K562 (cell line): ENCODE results near the gene SYT7. TPM values are rescaled to one million over a fixed set of nuclear protein-coding genes. Genes with fewer than 3 reads are reported as not detected.

Experiments used
- ATAC-seq: fragments of 200-7000 bp; cut with Tn5 transposase; 3 replicates; pipeline ENCODE4 v1.9.1; 2020; ENCODE audit warnings: moderate library complexity
- Bru-seq: library from RNA; stranded (reverse); fragments of 400-500 nt; gene quantifications from one replicate; lab custom pipeline; 2021; lab: Mats Ljungman, UMichigan
- BruChase-seq, 2 experiments: library from RNA; stranded (reverse); fragments of 400-500 nt; gene quantifications; one replicate each; lab custom pipeline; 2021; lab: Mats Ljungman, UMichigan
- BruUV-seq: library from RNA; stranded (reverse); fragments of 400-500 nt; replicated peaks from 2 replicates; lab custom pipeline; 2021; lab: Mats Ljungman, UMichigan
- CTCF ChIA-PET: fragments of 300-600 bp; formaldehyde crosslinking; extraction: SDS; loops from one replicate; lab custom pipeline; 2021; ENCODE audit warnings: low intra/inter-chr PET ratio; lab: Yijun Ruan, JAX
- POLR2A ChIA-PET: fragments of 300-600, 350-650 bp; sonication (Branson Sonifier 250); formaldehyde crosslinking; extraction: SDS; loops from one replicate; lab custom pipeline; 2021; ENCODE audit warnings: antibody characterized with exemption, inconsistent platforms; lab: Yijun Ruan, JAX
- DNase-seq, 4 experiments: peaks; one replicate each; pipeline versions ENCODE4 v3.0.0 to v3.0.0-alpha.2; 2011 to 2018; ENCODE audit warnings: low spot score in 3 of 4, mixed read lengths in 3 of 4; ENCODE audit errors: extremely low read depth in 1 of 4
- FAIRE-seq: peaks from 2 replicates; lab custom pipeline; 2011; peaks lifted over from hg19 to GRCh38; lab: Jason Lieb, UNC
- H2AFZ ChIP-seq: 2 replicates; pipeline ENCODE4 v1.6.0; 2011; ENCODE audit warnings: low read depth, low read length, control low read depth, inconsistent platforms
- H3K27ac ChIP-seq: fragments of 200-600 bp; 3 replicates; pipeline ENCODE4 v1.8.0; 2011; ENCODE audit warnings: low read depth, mild to moderate bottlenecking, control low read depth, inconsistent platforms, low read length, moderate library complexity, mixed read lengths; ENCODE audit errors: extremely low read depth
- H3K27me3 ChIP-seq, 2 experiments: fragments of 300-600 bp in 1 of 2; 2 replicates in 1 of 2; 3 replicates in 1 of 2; pipeline versions ENCODE4 v1.6.0 to v1.8.0; 2011; ENCODE audit warnings: inconsistent platforms in 2 of 2, low read length in 2 of 2, mild to moderate bottlenecking in 1 of 2, mixed read lengths in 1 of 2, moderate library complexity in 1 of 2; ENCODE audit not compliant: control insufficient read depth in 2 of 2, insufficient read depth in 2 of 2
- H3K36me3 ChIP-seq: fragments of 300-600 bp; 3 replicates; pipeline ENCODE4 v1.8.0; 2011; ENCODE audit warnings: mild to moderate bottlenecking, low read length, inconsistent platforms; ENCODE audit not compliant: control insufficient read depth, insufficient read depth
- H3K4me1 ChIP-seq, 2 experiments: fragments of 200-600 bp in 1 of 2; replicated peaks in 1 of 2; 2 replicates in 1 of 2; 3 replicates in 1 of 2; pipeline versions ENCODE4 v1.5.1 to v1.8.0; 2011; ENCODE audit warnings: inconsistent platforms in 2 of 2, low read length in 2 of 2, mild to moderate bottlenecking in 1 of 2, mixed read lengths in 1 of 2, moderate library complexity in 1 of 2; ENCODE audit not compliant: control insufficient read depth in 2 of 2, insufficient read depth in 2 of 2
- H3K4me2 ChIP-seq: 2 replicates; pipeline ENCODE4 v1.6.1; 2011; ENCODE audit warnings: low read length, control low read depth, inconsistent platforms, mixed read lengths; ENCODE audit not compliant: insufficient read depth
- H3K4me3 ChIP-seq: fragments of 200-600 bp; sonication (generic), shearing (Covaris generic); 2 replicates; pipeline ENCODE4 v1.5.1; 2016; ENCODE audit warnings: control low read depth, inconsistent platforms
- H3K79me2 ChIP-seq: fragments of 200-600 bp; 3 replicates; pipeline ENCODE4 v1.8.0; 2011; ENCODE audit warnings: low read length, inconsistent platforms; ENCODE audit not compliant: control insufficient read depth, insufficient read depth
- H3K9ac ChIP-seq, 2 experiments: 2 replicates each; pipeline versions ENCODE4 v1.6.0 to v1.6.1; 2011; ENCODE audit warnings: low read depth in 2 of 2, low read length in 2 of 2, control low read depth in 1 of 2, inconsistent platforms in 1 of 2, mild to moderate bottlenecking in 1 of 2, mixed read lengths in 1 of 2; ENCODE audit not compliant: insufficient read depth in 1 of 2
- H3K9me1 ChIP-seq: one replicate; pipeline ENCODE4 v1.6.0; 2011; ENCODE audit warnings: inconsistent platforms, mild to moderate bottlenecking, low read length, moderate library complexity; ENCODE audit not compliant: control insufficient read depth, insufficient read depth
- H3K9me3 ChIP-seq: replicated peaks from 2 replicates; pipeline ENCODE4 v1.5.1; 2011; ENCODE audit warnings: low read depth, low read length, inconsistent platforms; ENCODE audit not compliant: control insufficient read depth, insufficient read depth
- H4K20me1 ChIP-seq: replicated peaks from 2 replicates; pipeline ENCODE4 v1.6.1; 2011; ENCODE audit warnings: low read length, inconsistent platforms, mixed read lengths; ENCODE audit not compliant: control insufficient read depth, insufficient read depth
- CAMTA2 ChIP-seq: fragments of 250-450 bp; sonication (Bioruptor Pico); conservative IDR thresholded peaks from 2 replicates; pipeline ENCODE4 v1.5.1; 2022
- ZNF764 ChIP-seq: fragments of 250-450 bp; sonication (Bioruptor Pico); IDR thresholded peaks from 2 replicates; pipeline ENCODE4 v1.4.0; 2020; ENCODE audit warnings: low read depth, mild to moderate bottlenecking, moderate library complexity
- WGBS: fragments of 100-300 bp; shearing (Covaris generic); methylation state at CpG from one replicate; pipeline ENCODE4 v1.1.6; 2016; ENCODE audit warnings: low coverage, mixed read lengths; ENCODE audit not compliant: insufficient coverage; ENCODE audit errors: missing lambda C conversion rate; 5-methylcytosine and 5-hydroxymethylcytosine counted together
- in situ Hi-C: fragments of 300-500 bp; cut with MboI; formaldehyde crosslinking; loops from 4 replicates; pipeline ENCODE4 v1.15.0; 2018; ENCODE audit warnings: inconsistent platforms, mixed read lengths
- intact Hi-C: fragments of 100-400 bp; cut with micrococcal nuclease; formaldehyde crosslinking; loops from 2 replicates; pipeline ENCODE4 v1.14.2; 2022
- long read RNA-seq, 3 experiments: library from polyadenylated mRNA in 2 of 3; library from RNA in 1 of 3; unstranded in 2 of 3; stranded (forward) in 1 of 3; transcript quantifications; one replicate each; pipeline ENCODE4 v2.0.0, GENCODE V29; 2019 to 2022
- polyA minus RNA-seq, 3 experiments: library from RNA; depleted of rRNA, polyadenylated mRNA; stranded (reverse); fragments of >200 nt; gene quantifications; 2 replicates each; pipeline ENCODE4 v1.2.3, GENCODE V29; 2011
- polyA plus RNA-seq, 8 experiments: library from polyadenylated mRNA; depleted of rRNA in 4 of 8; stranded (reverse) in 5 of 8; unstranded in 3 of 8; fragments of >200 nt; fragmentation: Nextera tagmentation in 2 of 8; fragmentation: Illumina TruSeq in 1 of 8; extraction: Ambion mirVana in 2 of 8; extraction: Trizol in 1 of 8; gene quantifications; 2 replicates each; pipeline versions ENCODE4 v1.2.1 to v1.2.3, GENCODE V29; 2011 to 2014; ENCODE audit warnings: inconsistent platforms in 1 of 8, missing spikeins in 1 of 8
- total RNA-seq, 7 experiments: library from RNA; depleted of rRNA in 6 of 7; stranded (reverse); fragments of >200 nt in 6 of 7; fragmentation: Illumina TruSeq in 2 of 7; extraction: Trizol in 2 of 7; gene quantifications; 2 replicates each; pipeline versions ENCODE4 v1.2.1 to v1.2.3, GENCODE V29; 2011 to 2021; ENCODE audit warnings: low replicate concordance in 1 of 7
- TF ChIP-seq, protein P1 (sequence below): fragments of 250-450 bp; sonication (Bioruptor Pico); IDR thresholded peaks from 2 replicates; pipeline ENCODE4 v1.5.0; 2021; ENCODE audit warnings: mild to moderate bottlenecking, borderline replicate concordance
- TF ChIP-seq, protein P2 (sequence below): sonication (generic); formaldehyde crosslinking; IDR thresholded peaks from 2 replicates; pipeline ENCODE4 v1.8.0; 2023; ENCODE audit warnings: missing genetic modification reagents, mild to moderate bottlenecking, borderline replicate concordance

The SYT7 gene, protein sequence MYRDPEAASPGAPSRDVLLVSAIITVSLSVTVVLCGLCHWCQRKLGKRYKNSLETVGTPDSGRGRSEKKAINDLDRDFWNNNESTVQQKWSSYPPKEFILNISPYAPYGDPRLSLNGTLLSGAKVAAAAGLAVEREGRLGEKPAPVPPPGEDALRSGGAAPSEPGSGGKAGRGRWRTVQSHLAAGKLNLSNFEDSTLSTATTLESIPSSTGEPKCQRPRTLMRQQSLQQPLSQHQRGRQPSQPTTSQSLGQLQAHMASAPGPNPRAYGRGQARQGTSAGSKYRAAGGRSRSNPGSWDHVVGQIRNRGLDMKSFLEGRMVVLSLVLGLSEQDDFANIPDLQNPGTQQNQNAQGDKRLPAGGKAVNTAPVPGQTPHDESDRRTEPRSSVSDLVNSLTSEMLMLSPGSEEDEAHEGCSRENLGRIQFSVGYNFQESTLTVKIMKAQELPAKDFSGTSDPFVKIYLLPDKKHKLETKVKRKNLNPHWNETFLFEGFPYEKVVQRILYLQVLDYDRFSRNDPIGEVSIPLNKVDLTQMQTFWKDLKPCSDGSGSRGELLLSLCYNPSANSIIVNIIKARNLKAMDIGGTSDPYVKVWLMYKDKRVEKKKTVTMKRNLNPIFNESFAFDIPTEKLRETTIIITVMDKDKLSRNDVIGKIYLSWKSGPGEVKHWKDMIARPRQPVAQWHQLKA
- total RNA-seq (2011; cell fraction: chromatin; rRNA removed; ENCODE audit: low replicate concordance) = 0.12 and 0.28 TPM in 2 replicates
- total RNA-seq (2011; cell fraction: nucleolus; rRNA removed) = 0.33 and 0.39 TPM in 2 replicates
- total RNA-seq (2011; cell fraction: nucleoplasm; rRNA removed) = 0.44 and 0.53 TPM in 2 replicates
- total RNA-seq (2014; rRNA removed) = 0.20 and 0.27 TPM in 2 replicates
- 0.11 and 0.13 TPM in 2 replicates for total RNA-seq (2014; rRNA removed; fragmentation: Illumina TruSeq; extraction: Trizol)
- 0.11 and 0.15 TPM in 2 replicates for total RNA-seq (2015; rRNA removed; fragmentation: Illumina TruSeq; extraction: Trizol)
- 0.47 and 0.51 TPM in 2 replicates for total RNA-seq (2021)
- 0.11 and 0.20 TPM in 2 replicates for polyA plus RNA-seq (2011; rRNA removed)
- 0.15 and 0.24 TPM in 2 replicates for polyA plus RNA-seq (2011; cell fraction: cytosol; rRNA removed)
- polyA plus RNA-seq (2011; cell fraction: nucleus; rRNA removed) = 0.17 and 0.21 TPM in 2 replicates
- polyA plus RNA-seq (2012) = 0.21 and 0.33 TPM in 2 replicates
- polyA plus RNA-seq (2014; fragmentation: Illumina TruSeq; extraction: Trizol) = 0.21 TPM in 2 replicates
- under 1 TPM in 1 of 2 experiments, not detected in 1; 0.01 TPM for polyA plus RNA-seq (2014; fragmentation: Nextera tagmentation; extraction: Ambion mirVana)
- 0.13 and 0.28 TPM in 2 replicates for polyA plus RNA-seq (2014; rRNA removed)
- 0.06 and 0.35 TPM in 2 replicates for polyA minus RNA-seq (2011; rRNA and poly(A)+ RNA removed)
- polyA minus RNA-seq (2011; cell fraction: cytosol; rRNA and poly(A)+ RNA removed) = not detected in 2 replicates
- polyA minus RNA-seq (2011; cell fraction: nucleus; rRNA and poly(A)+ RNA removed) = 0.27 TPM in 1 of 2 replicates, not detected in the other
- Bru-seq, nascent RNA = percentile 21 among the genes with signal in this experiment
- percentile 17 among the genes with signal in this experiment for BruChase-seq, experiment 1, labeled RNA remaining after a 2-hour chase
- BruChase-seq, experiment 2, labeled RNA remaining after a 6-hour chase = percentile 18 among the genes with signal in this experiment
- long read RNA-seq, experiment 1 = 0 reads
- long read RNA-seq, experiment 2 = 0 reads
- long read RNA-seq, experiment 3 = 0 reads

DNA sequence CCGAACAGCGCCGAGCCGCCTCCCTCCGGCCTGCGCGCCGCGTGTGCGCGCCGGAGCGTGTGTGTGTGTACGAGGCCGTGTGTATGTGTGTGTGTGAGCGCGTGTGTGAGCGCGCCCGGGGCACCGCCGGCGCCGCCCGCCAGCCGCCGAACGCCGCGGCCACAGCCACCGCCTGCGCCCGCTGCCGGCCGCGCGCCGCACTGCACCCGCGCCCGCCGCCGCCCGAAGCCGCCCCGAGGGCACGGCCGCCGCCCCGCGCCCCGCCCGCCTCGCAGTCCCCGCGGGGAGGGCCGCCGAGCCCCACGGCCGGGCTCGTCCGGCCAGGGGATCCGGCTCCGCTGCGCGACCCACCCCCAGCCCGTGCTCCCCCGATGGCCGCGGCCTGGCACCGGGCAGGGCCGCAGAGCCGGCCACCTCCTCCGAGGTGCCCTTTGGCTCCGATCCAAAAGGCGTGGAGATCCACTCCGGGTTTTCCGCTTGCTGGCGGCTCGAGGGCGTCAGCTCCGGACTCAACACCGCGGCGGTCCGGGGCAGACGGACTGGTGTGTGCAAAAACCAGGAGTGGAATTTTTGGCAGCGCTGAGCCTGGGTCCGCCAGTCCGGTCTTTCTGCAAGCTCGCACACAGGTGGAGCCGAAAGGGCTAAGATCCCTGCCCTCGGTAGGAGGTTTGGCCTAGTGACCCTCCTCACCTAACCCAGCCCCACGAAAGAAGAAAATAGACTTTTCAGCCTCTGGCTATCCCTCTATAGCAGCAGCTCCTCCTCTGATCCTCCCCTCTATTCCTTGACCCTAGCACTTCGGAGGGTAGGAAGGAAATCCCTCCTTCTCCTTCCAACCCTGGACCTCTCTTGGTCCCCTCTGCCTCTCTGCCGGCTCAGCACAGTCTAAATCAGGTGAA lies at the start of gene SYT7:
SYT7 (minus strand) TSS at position 47 of the 899 bp plus-strand sequence. CDS start 256 bp downstream, outside the sequence.
- H3K4me2 ChIP-seq = peak within 1 kb of the TSS; percentile 55
- H3K9me3 ChIP-seq = no peaks in the 10 kb centered on the region
- H3K27ac ChIP-seq = no peak within 1 kb of the TSS
- peaks cover 25% of the 10 kb centered on the region for H4K20me1 ChIP-seq
- in situ Hi-C loops = no loop called here
- peak within 1 kb of the TSS; percentile 76 for H2AFZ ChIP-seq
- ChIA-PET POLR2A (interaction anchor here (0.6 to 1.0 kb wide), 2 partner anchors 27 to 64 kb away, joined by 3 to 5 read pairs; no protein-coding TSS in a partner anchor), CTCF (interaction anchor here (1.0 to 1.1 kb wide), 3 partner anchors 65 to 152 kb away, joined by 3 to 4 read pairs (median 4); no protein-coding TSS in a partner anchor)
- H3K9ac ChIP-seq = peak within 1 kb of the TSS in 1 of 2 experiments; percentile 84; a peak in 2 of 4 replicates
- no peaks in the 10 kb centered on the region for H3K36me3 ChIP-seq
- FAIRE-seq (peak; percentile 88), ATAC-seq (peak; percentile 93), DNase-seq (peak; percentile 94 to 96 (median 96))
- H3K79me2 ChIP-seq = no peaks in the 10 kb centered on the region
- peak within 1 kb of the TSS; percentile 42 for H3K4me3 ChIP-seq
- peaks cover 12 to 54% of the 10 kb centered on the region in 2 experiments for H3K27me3 ChIP-seq
- WGBS = 0% methylated on average over 24 of the region's 96 CpGs
- H3K9me1 ChIP-seq = peaks cover 3% of the 10 kb centered on the region
- peaks cover 0 to 17% of the 10 kb centered on the region in 2 experiments; a peak in 2 of 5 replicates for H3K4me1 ChIP-seq
- BruUV-seq = no TSS peak
- intact Hi-C loops = no loop called here
- TF ChIP-seq, protein P1, sequence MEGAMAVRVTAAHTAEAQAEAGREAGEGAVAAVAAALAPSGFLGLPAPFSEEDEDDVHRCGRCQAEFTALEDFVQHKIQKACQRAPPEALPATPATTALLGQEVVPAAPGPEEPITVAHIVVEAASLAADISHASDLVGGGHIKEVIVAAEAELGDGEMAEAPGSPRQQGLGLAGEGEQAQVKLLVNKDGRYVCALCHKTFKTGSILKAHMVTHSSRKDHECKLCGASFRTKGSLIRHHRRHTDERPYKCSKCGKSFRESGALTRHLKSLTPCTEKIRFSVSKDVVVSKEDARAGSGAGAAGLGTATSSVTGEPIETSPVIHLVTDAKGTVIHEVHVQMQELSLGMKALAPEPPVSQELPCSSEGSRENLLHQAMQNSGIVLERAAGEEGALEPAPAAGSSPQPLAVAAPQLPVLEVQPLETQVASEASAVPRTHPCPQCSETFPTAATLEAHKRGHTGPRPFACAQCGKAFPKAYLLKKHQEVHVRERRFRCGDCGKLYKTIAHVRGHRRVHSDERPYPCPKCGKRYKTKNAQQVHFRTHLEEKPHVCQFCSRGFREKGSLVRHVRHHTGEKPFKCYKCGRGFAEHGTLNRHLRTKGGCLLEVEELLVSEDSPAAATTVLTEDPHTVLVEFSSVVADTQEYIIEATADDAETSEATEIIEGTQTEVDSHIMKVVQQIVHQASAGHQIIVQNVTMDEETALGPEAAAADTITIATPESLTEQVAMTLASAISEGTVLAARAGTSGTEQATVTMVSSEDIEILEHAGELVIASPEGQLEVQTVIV = no peak
- TF ChIP-seq ZNF764 (CRISPR knock-in tag) (no peak), CAMTA2 (CRISPR knock-in tag) (no peak)
- TF ChIP-seq, protein P2, sequence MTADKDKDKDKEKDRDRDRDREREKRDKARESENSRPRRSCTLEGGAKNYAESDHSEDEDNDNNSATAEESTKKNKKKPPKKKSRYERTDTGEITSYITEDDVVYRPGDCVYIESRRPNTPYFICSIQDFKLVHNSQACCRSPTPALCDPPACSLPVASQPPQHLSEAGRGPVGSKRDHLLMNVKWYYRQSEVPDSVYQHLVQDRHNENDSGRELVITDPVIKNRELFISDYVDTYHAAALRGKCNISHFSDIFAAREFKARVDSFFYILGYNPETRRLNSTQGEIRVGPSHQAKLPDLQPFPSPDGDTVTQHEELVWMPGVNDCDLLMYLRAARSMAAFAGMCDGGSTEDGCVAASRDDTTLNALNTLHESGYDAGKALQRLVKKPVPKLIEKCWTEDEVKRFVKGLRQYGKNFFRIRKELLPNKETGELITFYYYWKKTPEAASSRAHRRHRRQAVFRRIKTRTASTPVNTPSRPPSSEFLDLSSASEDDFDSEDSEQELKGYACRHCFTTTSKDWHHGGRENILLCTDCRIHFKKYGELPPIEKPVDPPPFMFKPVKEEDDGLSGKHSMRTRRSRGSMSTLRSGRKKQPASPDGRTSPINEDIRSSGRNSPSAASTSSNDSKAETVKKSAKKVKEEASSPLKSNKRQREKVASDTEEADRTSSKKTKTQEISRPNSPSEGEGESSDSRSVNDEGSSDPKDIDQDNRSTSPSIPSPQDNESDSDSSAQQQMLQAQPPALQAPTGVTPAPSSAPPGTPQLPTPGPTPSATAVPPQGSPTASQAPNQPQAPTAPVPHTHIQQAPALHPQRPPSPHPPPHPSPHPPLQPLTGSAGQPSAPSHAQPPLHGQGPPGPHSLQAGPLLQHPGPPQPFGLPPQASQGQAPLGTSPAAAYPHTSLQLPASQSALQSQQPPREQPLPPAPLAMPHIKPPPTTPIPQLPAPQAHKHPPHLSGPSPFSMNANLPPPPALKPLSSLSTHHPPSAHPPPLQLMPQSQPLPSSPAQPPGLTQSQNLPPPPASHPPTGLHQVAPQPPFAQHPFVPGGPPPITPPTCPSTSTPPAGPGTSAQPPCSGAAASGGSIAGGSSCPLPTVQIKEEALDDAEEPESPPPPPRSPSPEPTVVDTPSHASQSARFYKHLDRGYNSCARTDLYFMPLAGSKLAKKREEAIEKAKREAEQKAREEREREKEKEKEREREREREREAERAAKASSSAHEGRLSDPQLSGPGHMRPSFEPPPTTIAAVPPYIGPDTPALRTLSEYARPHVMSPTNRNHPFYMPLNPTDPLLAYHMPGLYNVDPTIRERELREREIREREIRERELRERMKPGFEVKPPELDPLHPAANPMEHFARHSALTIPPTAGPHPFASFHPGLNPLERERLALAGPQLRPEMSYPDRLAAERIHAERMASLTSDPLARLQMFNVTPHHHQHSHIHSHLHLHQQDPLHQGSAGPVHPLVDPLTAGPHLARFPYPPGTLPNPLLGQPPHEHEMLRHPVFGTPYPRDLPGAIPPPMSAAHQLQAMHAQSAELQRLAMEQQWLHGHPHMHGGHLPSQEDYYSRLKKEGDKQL (CRISPR knock-in tag) = no peak
